ENCODE data around the gene GSAP. TPM values are rescaled to one million over a fixed set of nuclear protein-coding genes. Genes with fewer than 3 reads are reported as not detected.

Gene GSAP
- total and polyA plus RNA-seq, 2 of the 4 experiments (the other 2 are of a cell fraction), result 1.6 to 1.8 TPM

DNA sequence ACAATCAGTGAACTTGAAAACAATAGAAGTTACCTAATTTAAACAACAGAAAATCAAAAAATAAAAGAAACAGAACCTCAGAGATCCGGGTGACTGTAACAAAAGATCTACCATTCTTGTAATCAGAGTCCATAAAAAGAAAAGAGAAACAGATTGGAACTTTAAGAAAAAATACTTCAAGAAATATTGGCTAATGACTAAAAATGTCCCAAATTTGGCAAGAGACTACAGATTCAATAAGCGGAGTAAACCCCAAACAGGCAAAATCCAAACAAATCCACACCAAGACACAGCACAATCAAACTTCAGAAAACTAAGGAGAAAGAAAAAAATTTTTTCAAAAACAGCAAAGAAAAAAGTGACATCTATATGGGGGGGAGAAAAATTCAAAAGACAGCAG lies 15.1 kb downstream of the GSAP start:
- Histone ChIP-seq H2BK20ac (ENCODE audit: low read depth, low read length) (no peak overlapping the region), H4K5ac (ENCODE audit: low read depth, low read length) (no peak overlapping the region), H3K9me1 (ENCODE audit: insufficient read depth, low read length) (0 out of 2 replicates have a peak, but pooled peaks cover 2% of the 10 kb centered on the region), H3K23ac (ENCODE audit: low read depth, low read length) (no peak overlapping the region), H2BK120ac (ENCODE audit: low read depth, low read length) (no peak overlapping the region), H2AK5ac (ENCODE audit: low read depth, low read length) (no peak overlapping the region), H2AK9ac (replicated peaks; ENCODE audit: low read depth, low read length, poor library complexity) (no peak overlapping the region), H2BK5ac (ENCODE audit: low read depth, low read length, poor library complexity, severe bottlenecking) (no peak overlapping the region), H3K18ac (ENCODE audit: low read depth, low read length) (no peak overlapping the region), H3K4ac (ENCODE audit: low read depth, low read length) (no peak overlapping the region), H4K20me1 (ENCODE audit: insufficient read depth, low read length) (no peaks in the 10 kb centered on the region), H4K8ac (ENCODE audit: low read depth in 2 of 2, low read length in 2 of 2) (no peak overlapping the region), H3K9ac (ENCODE audit: low read depth, low read length) (no peak overlapping the region), H3K4me3 (ENCODE audit: insufficient read depth, low read depth, low read length) (no peak overlapping the region), H2BK15ac (ENCODE audit: low read depth, low read length) (no peak overlapping the region), H3K36me3 (ENCODE audit: control insufficient read depth, insufficient read depth, low read length) (no peaks in the 10 kb centered on the region), H4K91ac (ENCODE audit: insufficient read depth, low read depth, low read length) (no peak overlapping the region), H3K27me3 (ENCODE audit: control insufficient read depth, insufficient read depth, low read length) (no peaks in the 10 kb centered on the region), H3K9me3 (ENCODE audit: control insufficient read depth, insufficient read depth, low read length) (no peaks in the 10 kb centered on the region), H3K56ac (ENCODE audit: extremely low read depth, insufficient read depth, low read length) (no peak overlapping the region), H3K14ac (replicated peaks; ENCODE audit: low read depth, low read length) (no peak overlapping the region), H3K4me1 (ENCODE audit: control insufficient read depth, insufficient read depth, low read length) (no peaks in the 10 kb centered on the region), H3K79me1 (ENCODE audit: low read depth in 1 of 2, low read length in 2 of 2) (no peaks in the 10 kb centered on the region), H3K4me2 (ENCODE audit: low read depth, low read length) (no peak overlapping the region), H2AFZ (replicated peaks; ENCODE audit: low read length, poor library complexity) (no peak overlapping the region), H3K27ac (ENCODE audit: insufficient read depth, low read length) (no peak overlapping the region)
- BruUV-seq (replicated peaks), result no TSS peak
- ChIA-PET POLR2A (ENCODE audit: unreplicated experiment) (no interaction called here), CTCF (no interaction called here)
- intact Hi-C loops (cut with micrococcal nuclease), result no loop called here
- DNase-seq (no peak), ATAC-seq (ENCODE audit: low read depth) (no peak)
- in situ Hi-C loops (cut with MboI; ENCODE audit: low sequenced_read_pairs), result no loop called here
- no CpG with 5 or more reads among the region's 2 CpGs for WGBS, 2 experiments (ENCODE audit: extremely low coverage in 2 of 2, insufficient read length in 1 of 2)
- no peak for TF ChIP-seq BHLHE40 (IDR thresholded peaks at IDR 0.05; ENCODE audit: low read depth, low read length)
- no peak for TF ChIP-seq RAD21 (IDR thresholded peaks at IDR 0.05; ENCODE audit: low read length)
- no peak for TF ChIP-seq MXI1 (IDR thresholded peaks at IDR 0.05; ENCODE audit: borderline replicate concordance, low read depth, low read length)
- TF ChIP-seq CHD1 (IDR thresholded peaks at IDR 0.05; ENCODE audit: low read depth, low read length), result no peak
- no peak for TF ChIP-seq NFE2L2 (IDR thresholded peaks at IDR 0.05; ENCODE audit: low read depth, low read length)
- TF ChIP-seq CEBPB (IDR thresholded peaks at IDR 0.05; ENCODE audit: low read depth, low read length), result no peak
- TF ChIP-seq, protein P1, sequence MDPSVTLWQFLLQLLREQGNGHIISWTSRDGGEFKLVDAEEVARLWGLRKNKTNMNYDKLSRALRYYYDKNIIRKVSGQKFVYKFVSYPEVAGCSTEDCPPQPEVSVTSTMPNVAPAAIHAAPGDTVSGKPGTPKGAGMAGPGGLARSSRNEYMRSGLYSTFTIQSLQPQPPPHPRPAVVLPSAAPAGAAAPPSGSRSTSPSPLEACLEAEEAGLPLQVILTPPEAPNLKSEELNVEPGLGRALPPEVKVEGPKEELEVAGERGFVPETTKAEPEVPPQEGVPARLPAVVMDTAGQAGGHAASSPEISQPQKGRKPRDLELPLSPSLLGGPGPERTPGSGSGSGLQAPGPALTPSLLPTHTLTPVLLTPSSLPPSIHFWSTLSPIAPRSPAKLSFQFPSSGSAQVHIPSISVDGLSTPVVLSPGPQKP (IDR thresholded peaks at IDR 0.05; ENCODE audit: borderline replicate concordance, low read depth, low read length), result no peak
- no peak for TF ChIP-seq POLR2A (IDR thresholded peaks at IDR 0.05; ENCODE audit: low read depth, low read length)
- TF ChIP-seq RCOR1 (IDR thresholded peaks at IDR 0.05; ENCODE audit: insufficient replicate concordance, low read length), result no peak
- TF ChIP-seq RFX5 (IDR thresholded peaks at IDR 0.05; ENCODE audit: low read depth, low read length), result no peak
- TF ChIP-seq MAZ (IDR thresholded peaks at IDR 0.05; ENCODE audit: borderline replicate concordance, low read depth, low read length), result no peak
- TF ChIP-seq, protein P2, sequence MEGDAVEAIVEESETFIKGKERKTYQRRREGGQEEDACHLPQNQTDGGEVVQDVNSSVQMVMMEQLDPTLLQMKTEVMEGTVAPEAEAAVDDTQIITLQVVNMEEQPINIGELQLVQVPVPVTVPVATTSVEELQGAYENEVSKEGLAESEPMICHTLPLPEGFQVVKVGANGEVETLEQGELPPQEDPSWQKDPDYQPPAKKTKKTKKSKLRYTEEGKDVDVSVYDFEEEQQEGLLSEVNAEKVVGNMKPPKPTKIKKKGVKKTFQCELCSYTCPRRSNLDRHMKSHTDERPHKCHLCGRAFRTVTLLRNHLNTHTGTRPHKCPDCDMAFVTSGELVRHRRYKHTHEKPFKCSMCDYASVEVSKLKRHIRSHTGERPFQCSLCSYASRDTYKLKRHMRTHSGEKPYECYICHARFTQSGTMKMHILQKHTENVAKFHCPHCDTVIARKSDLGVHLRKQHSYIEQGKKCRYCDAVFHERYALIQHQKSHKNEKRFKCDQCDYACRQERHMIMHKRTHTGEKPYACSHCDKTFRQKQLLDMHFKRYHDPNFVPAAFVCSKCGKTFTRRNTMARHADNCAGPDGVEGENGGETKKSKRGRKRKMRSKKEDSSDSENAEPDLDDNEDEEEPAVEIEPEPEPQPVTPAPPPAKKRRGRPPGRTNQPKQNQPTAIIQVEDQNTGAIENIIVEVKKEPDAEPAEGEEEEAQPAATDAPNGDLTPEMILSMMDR (conservative IDR thresholded peaks at IDR 0.05; ENCODE audit: low read depth, low read length), result no peak
- TF ChIP-seq, protein P3, sequence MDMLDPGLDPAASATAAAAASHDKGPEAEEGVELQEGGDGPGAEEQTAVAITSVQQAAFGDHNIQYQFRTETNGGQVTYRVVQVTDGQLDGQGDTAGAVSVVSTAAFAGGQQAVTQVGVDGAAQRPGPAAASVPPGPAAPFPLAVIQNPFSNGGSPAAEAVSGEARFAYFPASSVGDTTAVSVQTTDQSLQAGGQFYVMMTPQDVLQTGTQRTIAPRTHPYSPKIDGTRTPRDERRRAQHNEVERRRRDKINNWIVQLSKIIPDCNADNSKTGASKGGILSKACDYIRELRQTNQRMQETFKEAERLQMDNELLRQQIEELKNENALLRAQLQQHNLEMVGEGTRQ (IDR thresholded peaks at IDR 0.05; ENCODE audit: low read depth, low read length), result no peak
- TF ChIP-seq SMC3 (IDR thresholded peaks at IDR 0.05; ENCODE audit: low read depth, low read length), result no peak
- TF ChIP-seq MAFK (IDR thresholded peaks at IDR 0.05; ENCODE audit: low read depth, low read length), result no peak
- no peak for TF ChIP-seq FOS (IDR thresholded peaks at IDR 0.05; ENCODE audit: low read depth, low read length)
- dilution Hi-C loops (cut with HindIII; ENCODE audit: low sequenced_read_pairs, unreplicated experiment), result no loop called here

Data from IMR-90 (cell line).